Neural progenitor cell (in vitro differentiated cells): Measurements from ENCODE around the gene ANXA7. TPM values are rescaled to one million over a fixed set of nuclear protein-coding genes. Genes with fewer than 3 reads are reported as not detected.

ENCODE experiments used
- DNase-seq: peaks from one replicate; pipeline ENCODE4 v3.0.0-alpha.2; 2016; ENCODE audit warnings: low spot score
- H2AFZ ChIP-seq: fragments of 200-600 bp; sonication (generic); replicated peaks from 2 replicates; pipeline ENCODE4 v1.6.1; 2016; ENCODE audit warnings: antibody characterized with exemption
- H3F3A ChIP-seq: fragments of 200-600 bp; sonication (generic); 2 replicates; pipeline ENCODE4 v1.6.1; 2016; ENCODE audit warnings: antibody characterized with exemption, low read depth
- H3K27ac ChIP-seq: fragments of 200-600 bp; sonication (generic); 2 replicates; pipeline ENCODE4 v1.5.1; 2016; ENCODE audit warnings: mild to moderate bottlenecking
- H3K27me3 ChIP-seq: fragments of 200-600 bp; sonication (generic); 2 replicates; pipeline ENCODE4 v1.6.1; 2016; ENCODE audit warnings: mild to moderate bottlenecking, moderate library complexity
- H3K36me3 ChIP-seq: fragments of 200-600 bp; sonication (generic); 2 replicates; pipeline ENCODE4 v1.5.1; 2016
- H3K4me1 ChIP-seq: fragments of 200-600 bp; sonication (generic); 2 replicates; pipeline ENCODE4 v1.6.1; 2016; ENCODE audit warnings: mixed run types
- H3K4me2 ChIP-seq: fragments of 200-600 bp; sonication (generic); 2 replicates; pipeline ENCODE4 v1.6.1; 2016
- H3K4me3 ChIP-seq: fragments of 200-600 bp; sonication (generic); 2 replicates; pipeline ENCODE4 v1.5.1; 2016
- H3K79me2 ChIP-seq: fragments of 200-600 bp; sonication (generic); 2 replicates; pipeline ENCODE4 v1.6.1; 2016; ENCODE audit warnings: low read depth
- H3K9ac ChIP-seq: fragments of 200-600 bp; sonication (generic); 2 replicates; pipeline ENCODE4 v1.6.1; 2016
- H3K9me3 ChIP-seq: fragments of 200-600 bp; sonication (generic); 2 replicates; pipeline ENCODE4 v1.5.1; 2016; ENCODE audit warnings: low read depth
- H4K20me1 ChIP-seq: fragments of 200-600 bp; sonication (generic); 2 replicates; pipeline ENCODE4 v1.6.1; 2016; ENCODE audit warnings: low read depth
- H3K27ac Mint-ChIP-seq: 3 replicates; pipeline ENCODE4 v1.8.0; 2021; ENCODE audit warnings: mixed read lengths
- H3K27me3 Mint-ChIP-seq: 2 replicates; pipeline ENCODE4 v1.8.0; 2022; ENCODE audit warnings: low read depth, mild to moderate bottlenecking, inconsistent platforms, moderate library complexity, mixed read lengths; ENCODE audit not compliant: insufficient read depth
- H3K36me3 Mint-ChIP-seq: 3 replicates; pipeline ENCODE4 v1.8.0; 2021; ENCODE audit warnings: mixed read lengths
- H3K4me1 Mint-ChIP-seq: 3 replicates; pipeline ENCODE4 v1.8.0; 2021; ENCODE audit warnings: mixed read lengths
- H3K4me3 Mint-ChIP-seq: 3 replicates; pipeline ENCODE4 v1.8.0; 2021; ENCODE audit warnings: mild to moderate bottlenecking, moderate library complexity, mixed read lengths
- H3K9me3 Mint-ChIP-seq: 3 replicates; pipeline ENCODE4 v1.8.0; 2020; ENCODE audit warnings: mixed read lengths
- EZH2 ChIP-seq: fragments of 200-600 bp; sonication (generic); IDR thresholded peaks from 2 replicates; pipeline ENCODE4 v1.6.1; 2017; ENCODE audit warnings: antibody characterized with exemption, mild to moderate bottlenecking, moderate library complexity
- EZH2phosphoT487 ChIP-seq: fragments of 200-600 bp; sonication (generic); IDR thresholded peaks from 2 replicates; pipeline ENCODE4 v1.6.1; 2017; ENCODE audit warnings: antibody characterized with exemption
- total RNA-seq: library from RNA; depleted of rRNA; stranded (reverse); fragments of >200 nt; gene quantifications from 2 replicates; pipeline ENCODE4 v1.2.3, GENCODE V29; 2015; ENCODE audit warnings: low replicate concordance
- TF ChIP-seq, protein P1 (sequence below): fragments of 200-600 bp; sonication (generic); IDR thresholded peaks from 2 replicates; pipeline ENCODE4 v1.5.1; 2017; ENCODE audit warnings: antibody characterized with exemption, mild to moderate bottlenecking

ANXA7 gene
- total RNA-seq, 1 donor from 2014 or later, result 49.1 TPM

DNA sequence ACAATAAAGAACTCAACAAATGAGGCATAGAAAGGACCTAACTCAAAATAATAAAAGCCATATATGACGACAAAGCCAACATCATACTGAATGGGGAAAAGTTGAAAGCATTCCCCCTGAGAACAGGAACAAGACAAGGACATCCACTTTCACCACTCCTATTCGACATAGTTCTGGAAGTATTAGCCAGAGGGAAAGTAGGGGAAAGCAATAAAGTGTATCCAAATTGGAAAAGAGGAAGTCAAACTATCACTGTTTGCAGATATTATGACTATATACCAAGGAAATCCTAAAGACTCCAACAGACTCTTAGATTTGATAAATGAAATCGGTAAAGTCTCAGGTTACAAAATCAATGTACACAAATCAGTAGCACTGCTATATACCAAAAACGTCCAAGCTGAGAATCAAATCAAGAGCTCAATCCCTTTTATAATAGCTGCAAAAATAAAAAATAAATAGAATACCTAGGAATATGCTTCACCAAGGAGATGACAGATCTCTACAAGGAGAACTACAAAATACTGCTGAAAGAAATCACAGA is 4.8 kb downstream of the ANXA7 start:
- Histone ChIP-seq H3K4me1 (no peaks in the 10 kb centered on the region), H3K36me3 (no peaks in the 10 kb centered on the region), H4K20me1 (peaks cover 8% of the 10 kb centered on the region), H3K9ac (no peak overlapping the region), H3K27ac (no peak overlapping the region), H3K27me3 (no peaks in the 10 kb centered on the region), H3K79me2 (peaks cover 92% of the 10 kb centered on the region), H3F3A (peaks cover 8% of the 10 kb centered on the region), H3K9me3 (no peaks in the 10 kb centered on the region), H2AFZ (no peak overlapping the region), H3K4me2 (no peak overlapping the region), H3K4me3 (no peak overlapping the region)
- Mint-ChIP-seq H3K36me3 (peaks cover 4% of the 10 kb centered on the region), H3K4me3 (no peak overlapping the region), H3K27me3 (no peaks in the 10 kb centered on the region), H3K9me3 (no peaks in the 10 kb centered on the region), H3K4me1 (peaks cover 7% of the 10 kb centered on the region), H3K27ac (no peak overlapping the region)
- no peak for TF ChIP-seq EZH2
- TF ChIP-seq, protein P1, sequence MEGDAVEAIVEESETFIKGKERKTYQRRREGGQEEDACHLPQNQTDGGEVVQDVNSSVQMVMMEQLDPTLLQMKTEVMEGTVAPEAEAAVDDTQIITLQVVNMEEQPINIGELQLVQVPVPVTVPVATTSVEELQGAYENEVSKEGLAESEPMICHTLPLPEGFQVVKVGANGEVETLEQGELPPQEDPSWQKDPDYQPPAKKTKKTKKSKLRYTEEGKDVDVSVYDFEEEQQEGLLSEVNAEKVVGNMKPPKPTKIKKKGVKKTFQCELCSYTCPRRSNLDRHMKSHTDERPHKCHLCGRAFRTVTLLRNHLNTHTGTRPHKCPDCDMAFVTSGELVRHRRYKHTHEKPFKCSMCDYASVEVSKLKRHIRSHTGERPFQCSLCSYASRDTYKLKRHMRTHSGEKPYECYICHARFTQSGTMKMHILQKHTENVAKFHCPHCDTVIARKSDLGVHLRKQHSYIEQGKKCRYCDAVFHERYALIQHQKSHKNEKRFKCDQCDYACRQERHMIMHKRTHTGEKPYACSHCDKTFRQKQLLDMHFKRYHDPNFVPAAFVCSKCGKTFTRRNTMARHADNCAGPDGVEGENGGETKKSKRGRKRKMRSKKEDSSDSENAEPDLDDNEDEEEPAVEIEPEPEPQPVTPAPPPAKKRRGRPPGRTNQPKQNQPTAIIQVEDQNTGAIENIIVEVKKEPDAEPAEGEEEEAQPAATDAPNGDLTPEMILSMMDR, result no peak
- no peak for TF ChIP-seq EZH2phosphoT487
- DNase-seq, result no peak

DNA sequence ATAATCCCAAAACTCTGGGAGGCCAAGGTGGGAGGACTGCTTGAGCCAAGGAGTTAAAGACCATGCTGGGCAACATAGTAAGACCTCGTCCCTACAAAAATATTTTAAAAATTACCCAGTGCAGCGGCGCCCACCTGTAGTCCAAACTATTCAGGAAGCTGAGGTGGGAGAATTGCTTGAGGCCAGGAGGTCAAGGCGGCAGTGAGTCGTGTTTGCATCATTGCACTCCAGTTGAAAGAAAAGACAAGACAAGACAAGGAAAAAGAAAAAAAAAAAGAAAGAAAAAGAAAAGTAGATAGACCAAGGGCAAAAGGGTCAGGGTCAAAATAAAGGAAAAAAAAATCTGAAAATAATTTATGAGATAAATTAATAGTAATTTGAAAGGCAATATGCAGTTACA is 5.8 kb downstream of the ANXA7 start:
- peaks cover 3% of the 10 kb centered on the region for H3F3A ChIP-seq
- TF ChIP-seq EZH2phosphoT487 (no peak), EZH2 (no peak)
- TF ChIP-seq, protein P1, result no peak
- H3K4me1 Mint-ChIP-seq, result peaks cover 4% of the 10 kb centered on the region
- no peak overlapping the region for H3K27ac ChIP-seq
- H3K79me2 ChIP-seq, result peaks cover 98% of the 10 kb centered on the region
- H3K36me3 Mint-ChIP-seq, result peaks cover 4% of the 10 kb centered on the region
- no peak overlapping the region for H3K9ac ChIP-seq
- H3K4me3 Mint-ChIP-seq, result no peak overlapping the region
- no peak overlapping the region for H3K4me3 ChIP-seq
- H2AFZ ChIP-seq, result no peak overlapping the region
- H3K4me2 ChIP-seq, result no peak overlapping the region
- H3K9me3 ChIP-seq, result no peaks in the 10 kb centered on the region
- H3K4me1 ChIP-seq, result no peaks in the 10 kb centered on the region
- no peak overlapping the region for H3K27ac Mint-ChIP-seq
- DNase-seq, result no peak
- H3K27me3 Mint-ChIP-seq, result no peaks in the 10 kb centered on the region
- H4K20me1 ChIP-seq, result peaks cover 8% of the 10 kb centered on the region
- H3K36me3 ChIP-seq, result no peaks in the 10 kb centered on the region
- no peaks in the 10 kb centered on the region for H3K27me3 ChIP-seq
- H3K9me3 Mint-ChIP-seq, result no peaks in the 10 kb centered on the region

DNA sequence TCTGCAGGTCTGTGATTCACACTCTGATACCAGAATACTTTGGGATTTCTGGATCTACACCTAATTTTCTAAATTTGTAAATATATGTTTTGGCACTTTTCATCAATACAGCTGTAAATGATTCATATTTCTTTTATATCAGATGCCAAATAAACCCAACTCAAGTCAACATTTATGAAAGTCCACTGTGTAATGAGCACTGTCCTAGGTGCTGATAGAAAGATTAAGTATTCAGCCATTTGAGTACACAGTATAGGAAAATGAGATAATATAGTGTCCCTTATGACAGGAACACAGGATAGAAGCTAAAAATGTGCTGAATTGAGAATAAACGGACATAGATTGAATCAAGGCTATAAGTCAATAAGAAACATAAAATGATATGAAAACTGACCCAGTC is 6.4 kb downstream of the ANXA7 start:
- Histone ChIP-seq H3K4me3 (no peak overlapping the region), H3F3A (no peaks in the 10 kb centered on the region), H3K4me2 (no peak overlapping the region), H2AFZ (no peak overlapping the region), H3K79me2 (peaks cover 98% of the 10 kb centered on the region), H4K20me1 (peaks cover 8% of the 10 kb centered on the region), H3K27me3 (no peaks in the 10 kb centered on the region), H3K4me1 (no peaks in the 10 kb centered on the region), H3K9ac (no peak overlapping the region), H3K9me3 (no peaks in the 10 kb centered on the region), H3K36me3 (no peaks in the 10 kb centered on the region), H3K27ac (no peak overlapping the region)
- Mint-ChIP-seq H3K27ac (no peak overlapping the region), H3K27me3 (no peaks in the 10 kb centered on the region), H3K36me3 (peaks cover 4% of the 10 kb centered on the region), H3K4me1 (no peaks in the 10 kb centered on the region), H3K9me3 (no peaks in the 10 kb centered on the region), H3K4me3 (no peak overlapping the region)
- no peak for DNase-seq
- no peak for TF ChIP-seq EZH2
- no peak for TF ChIP-seq EZH2phosphoT487
- TF ChIP-seq, protein P1, result no peak
